ENCODE data around the gene RASSF10.

DNA sequence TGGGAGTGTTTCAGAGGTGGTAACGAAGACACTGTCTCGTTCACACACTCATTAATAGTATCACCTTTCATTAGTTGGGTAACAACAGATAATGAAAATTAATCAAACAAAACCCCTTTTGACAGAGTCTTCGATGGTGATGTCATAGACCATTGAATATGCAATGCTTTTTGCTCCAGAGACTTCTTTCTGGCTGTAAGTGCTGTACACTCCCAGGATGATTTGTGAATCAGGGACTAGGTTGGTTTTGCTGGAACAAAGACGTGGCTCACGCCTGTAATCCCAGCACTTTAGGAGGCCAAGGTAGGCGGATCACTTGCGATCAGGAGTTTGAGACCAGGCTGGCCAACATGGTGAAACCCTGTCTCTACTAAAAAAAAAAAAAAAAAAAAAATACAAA is 9.5 kb upstream of the RASSF10 start:
- TF ChIP-seq, protein P1, sequence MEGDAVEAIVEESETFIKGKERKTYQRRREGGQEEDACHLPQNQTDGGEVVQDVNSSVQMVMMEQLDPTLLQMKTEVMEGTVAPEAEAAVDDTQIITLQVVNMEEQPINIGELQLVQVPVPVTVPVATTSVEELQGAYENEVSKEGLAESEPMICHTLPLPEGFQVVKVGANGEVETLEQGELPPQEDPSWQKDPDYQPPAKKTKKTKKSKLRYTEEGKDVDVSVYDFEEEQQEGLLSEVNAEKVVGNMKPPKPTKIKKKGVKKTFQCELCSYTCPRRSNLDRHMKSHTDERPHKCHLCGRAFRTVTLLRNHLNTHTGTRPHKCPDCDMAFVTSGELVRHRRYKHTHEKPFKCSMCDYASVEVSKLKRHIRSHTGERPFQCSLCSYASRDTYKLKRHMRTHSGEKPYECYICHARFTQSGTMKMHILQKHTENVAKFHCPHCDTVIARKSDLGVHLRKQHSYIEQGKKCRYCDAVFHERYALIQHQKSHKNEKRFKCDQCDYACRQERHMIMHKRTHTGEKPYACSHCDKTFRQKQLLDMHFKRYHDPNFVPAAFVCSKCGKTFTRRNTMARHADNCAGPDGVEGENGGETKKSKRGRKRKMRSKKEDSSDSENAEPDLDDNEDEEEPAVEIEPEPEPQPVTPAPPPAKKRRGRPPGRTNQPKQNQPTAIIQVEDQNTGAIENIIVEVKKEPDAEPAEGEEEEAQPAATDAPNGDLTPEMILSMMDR (IDR thresholded peaks at IDR 0.05), result no peak
- TF ChIP-seq POLR2AphosphoS5 (IDR thresholded peaks at IDR 0.05), result no peak
- no peak for TF ChIP-seq POLR2A (IDR thresholded peaks at IDR 0.05)

Measured in gastroesophageal sphincter (tissue), 3 donors.